ENCODE results near the gene SLC29A2. TPM values are rescaled to one million over a fixed set of nuclear protein-coding genes. Genes with fewer than 3 reads are reported as not detected.
"Not testable (repeated sequence)": the region's sequence is repeated elsewhere in the genome, so short reads cannot be mapped to it uniquely, and the experiment has no call there.

SLC29A2 gene
- total RNA-seq, 1 donor from 2014 or later = 5.3 TPM

DNA sequence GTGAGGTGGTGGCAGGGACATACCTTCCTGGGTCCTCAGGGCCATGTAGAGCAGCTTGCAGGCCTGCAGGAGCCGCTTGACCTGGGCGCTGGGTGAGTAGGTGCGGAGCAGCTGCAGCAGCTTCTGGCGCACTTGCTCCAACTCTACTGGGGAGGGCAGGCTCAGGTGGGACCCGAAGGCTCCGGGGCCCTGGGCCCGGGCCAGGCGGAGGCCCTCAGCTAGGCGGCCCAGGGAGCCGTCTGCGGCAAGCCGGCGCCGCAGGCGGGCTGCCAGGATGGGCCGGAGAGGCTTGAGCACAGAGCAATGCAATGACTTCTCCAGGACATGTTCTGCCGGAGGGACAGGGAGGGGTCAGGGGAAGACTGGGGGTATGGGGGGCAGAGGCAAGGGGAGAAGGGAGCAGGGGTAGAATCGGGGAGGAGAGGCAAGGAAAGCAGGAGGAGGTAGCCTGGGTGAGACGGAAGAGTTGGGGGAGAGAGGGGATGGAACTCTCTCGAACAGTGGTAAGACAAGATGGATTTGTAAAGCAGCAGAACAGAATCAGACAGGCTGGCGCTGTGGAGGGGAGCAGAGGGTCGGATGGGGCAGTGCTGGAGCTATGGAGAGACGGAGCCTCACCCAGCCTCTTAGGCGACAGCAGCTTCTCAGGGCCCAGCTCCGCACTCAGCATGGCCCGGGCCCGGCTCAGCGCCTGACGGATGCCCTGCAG, 37.5 kb downstream of the SLC29A2 start:
- DNase-seq (ENCODE audit: low read depth) = no peak

DNA sequence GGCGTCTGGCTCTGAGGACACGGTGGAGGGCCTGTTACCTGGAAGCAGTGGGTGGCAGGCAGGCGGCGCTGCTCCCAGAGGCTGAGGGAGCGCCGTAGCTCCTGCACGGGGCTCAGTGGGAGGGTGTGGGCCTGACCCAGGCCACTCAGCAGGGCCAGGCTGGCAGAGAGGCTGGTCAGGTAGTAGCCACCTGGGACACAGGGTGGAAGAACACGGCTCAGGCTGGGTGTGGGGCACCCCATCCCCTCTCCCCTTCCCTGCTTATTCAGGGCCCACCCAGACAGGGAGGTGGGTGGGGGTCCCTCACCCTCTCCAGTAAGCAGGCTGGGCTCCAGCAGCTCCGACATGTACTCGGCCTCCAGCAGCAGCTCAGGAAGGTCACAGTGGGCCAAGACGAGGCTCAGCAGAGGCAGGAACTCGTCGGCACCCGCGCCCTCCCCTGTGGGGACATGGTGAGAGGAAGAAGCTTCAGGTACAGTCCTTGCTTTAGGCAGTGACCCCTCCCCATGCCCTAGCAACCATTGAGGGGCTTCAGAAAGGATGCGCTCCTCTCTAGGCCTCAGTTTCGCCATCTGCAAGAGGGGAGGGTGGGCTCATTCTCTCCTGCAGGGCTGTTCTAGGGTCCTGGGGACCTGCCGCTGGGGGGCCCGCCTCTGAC, 38.2 kb downstream of the SLC29A2 start:
- no peak for DNase-seq (ENCODE audit: low read depth)

DNA sequence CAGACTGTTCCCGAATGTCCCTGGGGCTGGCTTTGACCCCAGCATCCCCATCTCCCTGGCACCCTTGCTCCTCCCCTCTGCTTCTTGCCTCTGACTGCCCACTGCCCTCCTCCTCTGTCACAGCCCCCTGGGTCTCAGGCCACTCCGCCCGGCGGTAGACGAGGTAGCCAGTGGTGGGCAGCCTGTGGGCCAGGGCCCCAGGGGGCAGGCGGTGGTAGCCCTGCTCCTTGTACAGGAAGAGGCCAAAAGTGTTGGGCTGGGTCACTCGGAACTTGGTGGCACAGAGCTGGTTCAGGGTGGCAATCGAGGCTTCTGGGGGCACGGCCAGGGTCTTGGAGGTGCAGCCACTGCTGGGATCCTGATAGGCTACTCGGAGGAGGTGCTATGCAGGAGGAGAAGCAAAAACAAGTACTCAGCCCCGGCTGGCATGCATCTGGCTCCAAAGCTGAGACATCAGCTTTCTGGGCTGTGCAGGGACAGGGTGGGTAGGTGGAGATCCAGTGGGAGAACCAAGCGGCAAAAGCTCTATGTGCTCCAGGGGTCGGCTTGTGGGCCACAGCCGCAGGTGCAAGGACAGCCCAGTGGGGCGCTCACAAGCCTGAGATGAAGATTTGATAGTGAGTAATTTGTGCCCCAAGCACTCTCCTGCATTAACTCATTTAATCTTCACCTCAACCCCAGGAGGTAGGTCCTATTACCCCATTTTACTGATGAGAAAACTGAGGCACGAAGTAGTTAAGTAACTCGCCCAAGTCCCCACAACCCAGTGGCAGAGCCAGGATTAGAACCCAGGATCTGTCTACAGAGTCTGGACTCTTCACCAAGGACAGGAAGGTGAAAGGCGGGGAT, 39.0 kb downstream of the SLC29A2 start:
- no peak for DNase-seq (ENCODE audit: low read depth)

DNA sequence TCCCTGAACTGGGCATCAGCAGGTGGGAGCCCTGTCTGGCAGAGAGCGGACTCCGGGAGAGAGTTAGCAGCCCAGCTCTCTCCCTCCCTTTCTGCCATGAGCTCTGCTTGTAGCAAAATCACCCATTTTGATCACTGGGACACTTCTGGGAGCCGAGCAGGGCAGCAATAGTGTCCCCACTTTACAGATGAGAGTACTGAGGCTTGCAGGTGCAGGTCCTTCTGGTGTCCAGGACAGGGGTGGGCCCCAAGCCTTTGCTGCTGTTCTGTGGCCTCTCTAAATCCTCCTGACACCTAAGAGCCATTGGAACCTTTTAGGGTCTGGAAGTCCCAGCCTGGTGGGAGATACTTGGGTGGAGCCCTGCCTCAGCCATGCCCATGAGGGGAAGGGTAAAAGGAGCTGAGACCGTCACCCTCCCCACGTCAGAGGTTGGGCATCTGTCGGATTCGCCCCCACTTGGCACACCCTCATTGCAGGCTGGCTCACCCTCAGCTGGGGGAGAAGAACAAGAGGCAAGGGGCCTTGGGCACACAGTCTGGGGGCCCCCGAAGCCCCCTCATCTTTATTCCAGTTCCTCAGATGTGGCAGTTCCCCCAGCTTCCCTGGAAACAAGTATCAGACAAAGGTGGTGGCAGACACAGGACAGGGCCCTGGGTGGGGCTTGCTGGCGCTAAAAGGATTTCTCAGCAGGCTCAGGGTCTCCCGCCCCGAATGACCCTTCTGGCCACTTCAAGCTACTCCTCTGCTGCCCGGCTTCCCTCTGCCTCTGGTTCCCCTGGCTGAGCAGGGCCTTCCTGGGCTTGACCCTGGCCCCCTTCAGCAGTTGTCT, 39.8 kb downstream of the SLC29A2 start:
- DNase-seq (ENCODE audit: low read depth) = no peak

DNA sequence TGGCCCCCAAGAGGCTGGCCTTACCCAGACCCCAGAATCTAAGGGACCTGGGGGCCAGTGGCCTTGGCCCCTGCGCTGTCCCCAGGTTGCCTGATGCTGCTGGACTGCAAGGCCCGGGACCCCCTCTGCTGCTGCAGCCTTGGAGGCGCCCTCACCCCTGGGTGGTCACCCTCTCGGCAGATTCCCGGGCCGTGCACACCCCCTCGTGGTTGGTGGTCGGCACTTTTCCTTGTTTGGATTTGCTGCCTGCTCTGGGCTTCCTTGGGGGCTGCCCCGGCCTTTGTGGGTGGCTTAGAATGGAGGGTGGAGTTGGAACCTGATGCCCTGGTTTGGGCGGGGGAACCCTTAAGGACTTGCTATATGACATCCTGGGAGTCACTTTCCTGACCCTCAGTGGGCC, 40.6 kb downstream of the SLC29A2 start:
- no peak for DNase-seq (ENCODE audit: low read depth)

DNA sequence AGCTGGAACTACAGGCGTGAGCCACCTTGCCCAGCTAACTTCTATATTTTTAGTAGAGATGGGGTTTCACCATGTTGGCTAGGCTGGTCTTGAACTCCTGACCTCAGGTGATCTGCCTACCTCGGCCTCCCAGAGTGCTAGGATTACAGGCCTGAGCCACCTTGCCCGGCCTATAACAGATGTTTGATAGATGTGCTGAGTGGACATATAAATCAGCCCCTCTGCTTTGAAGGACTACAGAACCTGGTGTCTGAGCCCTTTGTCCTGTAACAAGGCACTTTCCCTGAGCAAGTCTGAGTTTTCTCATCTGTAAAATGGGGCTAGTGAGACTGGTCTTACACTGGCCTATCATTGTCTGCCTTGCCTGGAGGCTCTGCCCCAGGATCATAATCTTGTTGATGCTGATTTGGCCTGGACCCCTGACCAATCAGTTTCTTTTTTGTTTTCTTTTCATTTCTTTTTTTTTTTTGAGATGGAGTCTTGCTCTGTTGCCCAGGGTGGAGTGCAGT, 42.3 kb downstream of the SLC29A2 start:
- no peak for DNase-seq (ENCODE audit: low read depth)

DNA sequence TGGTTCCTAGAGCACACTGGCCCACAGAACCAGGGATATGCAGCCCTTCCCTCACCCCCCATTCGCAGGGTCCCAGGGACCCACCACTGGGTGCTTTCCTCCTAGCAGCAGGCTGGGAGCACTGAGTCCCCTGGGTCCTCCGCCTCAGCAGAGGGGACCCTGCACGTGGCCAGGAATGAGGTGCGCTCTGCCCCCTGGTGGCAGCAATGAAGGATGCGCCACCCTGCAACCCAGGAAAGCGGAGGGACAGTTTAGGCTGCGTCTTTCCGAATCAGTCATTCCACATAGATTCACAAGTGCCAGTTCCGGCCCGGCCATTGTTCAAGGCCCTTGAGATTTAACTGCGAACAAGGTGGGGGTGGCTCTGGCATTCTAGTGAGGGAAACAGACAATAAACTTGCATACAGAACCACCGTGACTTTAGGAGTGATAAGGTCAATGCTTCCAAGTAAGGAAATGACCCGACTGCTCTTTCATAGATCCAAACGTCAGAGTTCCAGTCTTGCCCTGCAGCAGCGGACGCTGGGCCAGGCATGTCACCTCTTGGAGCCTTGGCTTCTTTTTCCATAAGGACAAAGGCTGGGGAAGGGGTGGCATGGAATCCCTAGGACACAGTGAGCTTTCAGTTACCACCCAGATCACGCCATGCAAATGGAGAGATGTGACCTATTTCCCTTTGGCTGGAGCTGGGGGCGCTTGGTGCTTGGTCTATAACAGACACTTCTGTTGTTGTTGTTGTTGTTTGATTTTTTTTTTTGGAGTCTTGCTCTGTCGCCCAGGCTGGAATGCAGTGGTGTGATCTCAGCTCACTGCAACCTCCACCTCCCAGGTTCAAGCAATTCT, 43.0 kb downstream of the SLC29A2 start:
- DNase-seq (ENCODE audit: low read depth) = peak; percentile 30

DNA sequence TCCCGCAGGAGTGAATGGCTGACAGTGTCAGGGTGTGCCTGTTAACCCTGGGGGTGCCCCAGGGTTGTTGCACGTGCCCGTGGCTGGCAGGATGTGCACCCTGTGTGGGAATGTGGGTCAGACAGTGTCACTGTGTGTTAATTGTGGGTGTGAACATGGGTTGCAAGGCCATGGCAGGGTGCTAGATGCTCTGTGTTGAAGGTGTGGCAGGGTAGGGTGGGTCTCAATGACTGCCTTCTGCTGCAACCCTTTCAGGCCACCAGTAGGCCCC, 43.6 kb downstream of the SLC29A2 start:
- no peak for DNase-seq (ENCODE audit: low read depth)

DNA sequence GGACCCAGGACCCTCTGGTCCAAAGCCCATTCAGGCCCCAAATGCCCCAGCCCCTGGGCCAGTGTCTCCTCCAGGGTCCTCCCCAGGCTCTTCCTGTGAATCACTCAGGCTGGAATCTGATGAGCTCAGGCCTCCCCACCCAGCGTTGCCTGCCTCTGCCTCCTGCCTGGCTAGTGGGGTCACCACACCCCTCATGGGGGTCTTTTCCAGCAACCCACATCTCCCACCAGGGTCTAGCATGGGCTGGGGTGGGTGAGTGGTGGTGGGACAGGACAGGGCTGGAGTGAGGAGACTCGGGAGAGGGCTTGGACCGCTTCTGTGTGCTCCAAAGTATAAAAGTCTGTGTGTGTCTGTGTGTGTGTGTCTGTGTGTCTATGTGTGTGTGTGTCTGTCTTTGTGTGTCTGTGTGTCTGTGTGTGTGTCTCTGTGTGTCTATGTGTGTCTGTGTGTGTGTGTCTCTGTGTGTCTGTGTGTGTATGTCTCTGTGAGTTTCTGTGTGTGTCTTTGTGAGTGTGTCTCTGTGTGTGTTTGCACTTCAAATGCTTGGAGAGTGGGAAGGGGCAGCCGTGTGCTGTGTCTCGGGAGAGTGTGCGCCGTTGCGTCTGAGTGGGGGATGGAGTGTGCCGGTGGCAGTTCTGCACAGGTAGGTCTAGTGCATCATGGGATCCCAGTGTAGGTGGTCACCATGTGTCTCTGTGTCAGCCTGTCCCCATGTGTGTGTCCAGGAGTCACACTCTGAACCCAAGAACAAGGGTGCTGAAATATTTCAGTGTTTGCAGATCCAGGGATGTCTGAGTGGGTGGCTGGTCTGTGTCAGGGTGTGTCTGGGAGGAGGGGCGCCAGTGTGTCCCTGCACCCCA, 44.2 kb downstream of the SLC29A2 start:
- no peak for DNase-seq (ENCODE audit: low read depth)

DNA sequence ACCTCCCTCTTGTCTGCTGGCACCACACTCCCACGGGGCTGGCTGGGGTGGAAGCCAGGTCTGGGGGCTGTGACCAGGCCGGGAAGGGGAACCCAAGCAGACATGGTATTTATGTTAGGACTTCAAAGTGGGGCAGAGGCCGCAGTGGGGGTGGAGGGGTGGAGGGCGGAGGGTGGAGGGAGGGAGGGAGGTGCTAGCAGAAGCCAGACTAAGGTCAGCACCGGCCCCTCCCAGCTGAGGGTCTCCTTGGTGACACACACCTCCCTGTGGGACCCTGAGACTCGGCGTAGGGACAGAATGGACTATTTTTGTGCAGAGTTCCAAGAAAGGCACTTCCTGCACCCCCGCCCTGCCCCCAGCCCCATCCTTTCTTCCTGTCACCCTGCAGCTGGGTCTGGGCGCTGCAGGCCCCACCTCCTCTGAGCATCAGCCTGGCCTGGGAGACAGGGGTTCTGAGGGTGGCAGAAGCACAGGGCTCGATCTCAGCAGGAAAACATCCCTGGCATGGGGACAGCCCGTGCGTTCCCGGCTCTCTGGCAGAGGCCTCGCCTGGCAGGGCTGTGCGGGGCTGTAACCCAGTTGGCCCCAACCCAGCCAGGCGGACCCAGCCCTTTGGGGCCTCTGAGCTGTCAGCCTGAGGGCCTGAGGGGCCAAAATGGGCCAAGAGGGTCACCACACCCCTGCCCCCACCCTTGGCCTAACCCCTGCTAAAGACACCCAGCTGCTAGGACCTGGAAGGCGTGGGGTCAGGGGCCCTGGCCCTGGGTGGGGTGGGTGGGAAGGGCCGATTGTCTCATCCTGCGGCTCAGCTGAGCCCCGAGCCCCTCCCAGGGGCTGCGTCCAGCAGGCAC, 45.1 kb downstream of the SLC29A2 start:
- DNase-seq (ENCODE audit: low read depth) = no peak

DNA sequence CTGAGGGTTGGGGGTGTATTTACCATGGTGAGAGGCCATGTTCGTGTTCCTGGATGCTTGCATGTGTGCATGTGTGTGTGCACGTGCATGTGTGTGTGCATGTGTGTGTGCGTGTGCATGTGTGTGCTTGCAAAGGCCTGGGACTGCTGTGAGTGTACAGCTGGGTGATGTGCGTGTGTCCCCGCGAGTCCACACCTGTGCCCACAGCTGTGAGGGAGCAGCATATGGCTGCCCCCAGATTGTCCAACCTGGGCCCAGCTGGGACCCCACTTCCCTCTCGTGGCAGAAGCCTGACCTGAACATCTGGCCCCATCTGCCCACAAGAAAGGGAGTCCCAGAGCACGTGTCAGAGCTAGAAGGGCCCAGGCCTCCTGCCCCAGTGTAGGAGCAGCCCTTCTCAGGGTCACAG, 46.3 kb downstream of the SLC29A2 start:
- no peak for DNase-seq (ENCODE audit: low read depth)

DNA sequence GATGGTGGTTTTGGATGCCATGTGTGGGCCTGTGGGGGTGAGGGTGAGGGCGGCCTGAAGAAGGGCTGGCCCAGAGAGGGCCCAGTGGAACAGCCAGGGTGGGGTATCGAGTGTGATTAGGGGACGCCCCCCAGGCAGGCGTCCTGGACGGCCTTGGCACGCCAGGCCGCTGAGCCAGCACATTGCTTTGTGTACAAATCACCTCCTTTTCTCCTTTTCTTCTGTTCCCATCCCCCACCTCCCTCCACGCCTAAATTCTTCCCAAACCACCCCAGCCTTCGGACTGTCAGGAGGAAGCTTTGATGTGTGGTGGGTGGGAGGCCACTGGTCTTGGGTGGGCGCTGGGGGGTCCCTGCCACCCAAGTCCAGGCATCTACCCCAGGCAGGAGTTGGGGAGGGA, 46.9 kb downstream of the SLC29A2 start:
- no peak for DNase-seq (ENCODE audit: low read depth)

DNA sequence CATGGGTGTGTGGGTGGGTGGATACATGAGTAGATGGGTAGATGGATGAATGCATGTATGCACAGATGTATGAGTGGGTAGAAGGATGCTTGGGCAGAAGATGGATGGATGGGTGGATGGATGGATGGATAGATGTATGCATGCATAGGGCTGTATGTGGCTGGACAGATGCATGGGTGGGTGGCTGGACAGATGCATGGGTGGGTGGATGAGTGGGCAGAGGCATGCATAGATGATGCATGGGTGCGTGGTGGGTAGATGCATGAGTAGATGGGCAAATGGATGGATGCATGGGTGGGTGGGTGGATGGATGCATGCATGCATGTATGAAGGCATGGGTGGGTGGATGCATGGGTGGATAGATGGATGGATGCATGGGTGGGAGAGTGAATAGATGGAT, 47.9 kb downstream of the SLC29A2 start:
- DNase-seq (ENCODE audit: low read depth) = no peak

DNA sequence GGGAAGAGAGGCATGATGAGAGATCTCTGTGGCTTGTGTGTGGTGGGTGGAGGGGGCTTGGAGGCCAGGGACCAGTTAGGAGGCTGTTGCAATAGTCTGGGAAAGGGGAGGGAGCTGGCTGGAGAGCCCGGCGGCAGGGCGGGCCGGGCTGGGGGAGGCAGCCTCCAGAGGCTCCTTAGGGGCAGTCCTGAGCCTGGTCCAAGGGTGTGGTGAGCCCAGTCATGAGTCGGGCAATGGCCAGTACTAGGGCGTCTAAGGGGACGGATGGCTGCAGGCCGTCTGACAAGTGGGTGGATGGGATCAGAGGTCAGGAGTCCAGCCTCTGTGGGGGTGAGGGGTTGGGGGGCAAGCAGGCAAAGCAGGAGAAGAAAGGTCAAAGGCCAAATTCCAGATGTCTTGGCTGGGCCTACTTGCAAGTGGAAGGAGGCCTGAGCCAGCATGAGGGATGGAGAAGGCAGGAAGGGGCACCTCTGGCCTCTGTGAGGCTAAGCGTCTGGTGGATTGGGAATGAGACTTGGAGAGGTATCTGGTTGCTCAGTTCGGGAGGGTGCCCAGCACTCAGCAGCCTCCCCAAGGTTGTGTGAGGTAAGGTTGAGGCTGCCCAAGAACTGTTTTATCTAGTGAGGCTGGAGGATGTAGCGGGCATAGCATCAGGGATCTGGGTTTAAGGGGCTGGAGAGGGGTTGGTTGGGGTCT, 48.7 kb downstream of the SLC29A2 start:
- no peak for DNase-seq (ENCODE audit: low read depth)

DNA sequence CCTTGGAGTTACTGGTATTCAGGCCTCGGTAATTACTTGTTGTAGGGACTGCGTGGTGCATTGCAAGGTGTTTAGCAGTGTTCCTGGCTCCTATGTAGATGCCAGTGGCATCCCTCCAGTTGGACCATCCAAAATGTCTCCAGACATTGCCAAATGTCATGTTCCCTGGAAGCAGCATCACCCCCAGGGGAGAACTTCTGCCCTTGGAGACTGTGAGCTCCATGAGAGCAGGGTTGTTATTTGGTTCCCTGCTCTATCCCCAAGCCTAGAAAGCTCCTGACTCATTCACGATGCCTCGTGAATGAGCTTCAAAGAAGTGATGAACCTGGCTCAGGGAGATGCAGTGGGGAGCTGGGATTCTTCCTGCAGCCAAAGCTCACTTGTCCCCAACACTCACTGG, 50.0 kb downstream of the SLC29A2 start:
- no peak for DNase-seq (ENCODE audit: low read depth)

DNA sequence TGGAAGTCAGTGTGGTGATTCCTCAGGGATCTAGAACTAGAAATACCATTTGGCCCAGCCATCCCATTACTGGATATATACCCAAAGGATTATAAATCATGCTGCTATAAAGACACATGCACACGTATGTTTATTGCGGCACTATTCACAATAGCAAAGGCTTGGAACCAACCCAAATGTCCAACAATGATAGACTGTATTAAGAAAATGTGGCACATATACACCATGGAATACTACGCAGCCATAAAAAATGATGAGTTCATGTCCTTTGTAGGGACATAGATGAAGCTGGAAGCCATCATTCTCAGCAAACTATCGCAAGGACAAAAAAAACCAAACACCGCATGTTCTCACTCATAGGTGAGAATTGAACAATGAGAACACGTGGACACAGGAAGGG, 50.8 kb downstream of the SLC29A2 start:
- not testable (repeated sequence) for DNase-seq (ENCODE audit: low read depth)

DNA sequence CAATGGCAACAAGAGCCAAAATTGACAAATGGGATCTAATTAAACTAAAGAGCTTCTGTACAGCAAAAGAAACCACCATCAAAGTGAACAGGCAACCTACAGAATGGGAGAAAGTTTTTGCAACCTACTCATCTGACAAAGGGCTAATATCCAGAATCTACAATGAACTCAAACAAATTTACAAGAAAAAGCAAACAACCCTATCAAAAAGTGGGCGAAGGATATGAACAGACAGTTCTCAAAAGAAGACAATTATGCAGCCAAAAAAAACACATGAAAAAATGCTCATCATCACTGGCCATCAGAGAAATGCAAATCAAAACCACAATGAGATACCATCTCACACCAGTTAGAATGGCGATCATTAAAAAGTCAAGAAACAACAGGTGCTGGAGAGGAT, 51.3 kb downstream of the SLC29A2 start:
- DNase-seq (ENCODE audit: low read depth) = not testable (repeated sequence)

DNA sequence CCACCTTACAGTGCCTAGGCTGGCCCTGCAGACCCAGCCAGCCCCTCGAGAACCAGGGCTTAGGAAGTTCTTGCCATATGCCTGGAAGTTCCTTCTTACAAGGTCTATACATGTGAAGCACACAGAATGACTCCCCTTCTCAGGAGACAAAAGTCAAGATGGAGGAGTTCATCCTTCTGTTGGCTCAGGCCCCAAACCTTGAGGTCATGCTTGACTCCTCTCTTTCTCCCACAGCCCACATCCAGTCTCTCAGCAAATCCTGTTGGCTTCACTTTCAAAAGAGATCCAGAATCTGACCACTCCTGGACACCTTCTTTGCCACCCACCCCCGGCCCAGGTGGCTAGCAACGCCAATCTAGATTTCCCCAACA, 53.0 kb downstream of the SLC29A2 start:
- DNase-seq (ENCODE audit: low read depth) = no peak
